ENCODE results near the gene CMTM7. TPM values are rescaled to one million over a fixed set of nuclear protein-coding genes. Genes with fewer than 3 reads are reported as not detected.
A peak's percentile ranks its signal among the peaks of the same experiment; 100 is the strongest.

Gene CMTM7
- total RNA-seq, 1 donor from 2014 or later = 24.6 TPM

GRCh38 chr3:32374788-32375595 lies 16.7 kb upstream of the CMTM7 start:
- Mint-ChIP-seq H3K27me3 (no peaks in the 10 kb centered on the region), H3K4me3 (ENCODE audit: low read depth) (no peak overlapping the region), H3K9me3 (ENCODE audit: low read depth) (no peaks in the 10 kb centered on the region), H3K4me1 (ENCODE audit: low read depth) (peaks cover 34% of the 10 kb centered on the region), H3K27ac (peak overlapping the region; percentile 11), H3K36me3 (ENCODE audit: insufficient read depth) (peaks cover 18% of the 10 kb centered on the region)
- DNase-seq (ENCODE audit: low spot score, unreplicated experiment) = peak; percentile 47
- peak; percentile 75 for TF ChIP-seq CTCF (IDR thresholded peaks at IDR 0.05; ENCODE audit: unreplicated experiment)

- peaks cover 15% of the 10 kb centered on the region for H3K36me3 Mint-ChIP-seq (ENCODE audit: insufficient read depth)
- no peak overlapping the region for H3K4me3 Mint-ChIP-seq (ENCODE audit: low read depth)
- H3K27ac Mint-ChIP-seq = no peak overlapping the region
- no peak for TF ChIP-seq CTCF (IDR thresholded peaks at IDR 0.05; ENCODE audit: unreplicated experiment)
- no peaks in the 10 kb centered on the region for H3K9me3 Mint-ChIP-seq (ENCODE audit: low read depth)
- no peaks in the 10 kb centered on the region for H3K27me3 Mint-ChIP-seq
- H3K4me1 Mint-ChIP-seq (ENCODE audit: low read depth) = peaks cover 36% of the 10 kb centered on the region
- DNase-seq (ENCODE audit: low spot score, unreplicated experiment) = no peak
Measured at GRCh38 chr3:32375596-32375930, 16.1 kb upstream of the CMTM7 start.

GRCh38 chr3:32376115-32376514 lies 15.5 kb upstream of the CMTM7 start:
- TF ChIP-seq CTCF (IDR thresholded peaks at IDR 0.05; ENCODE audit: unreplicated experiment) = no peak
- Mint-ChIP-seq H3K27ac (no peak overlapping the region), H3K36me3 (ENCODE audit: insufficient read depth) (peaks cover 15% of the 10 kb centered on the region)

DNA sequence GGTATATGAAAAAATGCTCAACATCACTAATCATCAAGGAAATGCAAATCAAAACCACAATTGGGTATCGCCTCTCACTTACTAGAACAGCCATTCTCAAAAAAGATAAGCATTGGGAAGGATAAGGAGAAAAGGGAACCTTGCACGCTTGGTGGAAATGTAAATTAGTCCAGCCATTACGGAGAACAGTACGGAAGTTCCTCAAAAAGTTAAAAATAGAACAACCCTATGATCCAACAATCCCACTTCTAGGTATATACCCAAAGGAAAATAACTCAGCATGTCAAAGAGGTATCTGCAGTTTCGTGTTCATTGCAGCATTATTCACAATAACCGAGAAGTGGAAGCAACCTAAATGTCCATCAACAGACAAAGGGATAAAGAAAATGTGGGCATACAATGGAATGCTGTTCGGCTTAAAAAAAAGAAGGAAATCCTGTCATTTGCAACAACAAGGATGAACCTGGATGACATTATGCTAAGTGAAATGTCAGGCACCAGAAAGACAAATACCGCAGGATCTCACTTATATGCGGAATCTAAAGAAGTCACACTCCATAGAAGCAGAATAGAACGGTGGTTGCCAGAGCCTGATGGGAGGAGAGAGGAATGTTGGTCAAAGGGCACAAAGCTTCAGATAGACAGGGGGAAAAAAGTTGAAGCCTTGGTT lies 11.7 kb upstream of the CMTM7 start:
- H3K27ac Mint-ChIP-seq = no peak overlapping the region
- H3K9me3 Mint-ChIP-seq (ENCODE audit: low read depth) = no peaks in the 10 kb centered on the region
- peaks cover 6% of the 10 kb centered on the region for H3K27me3 Mint-ChIP-seq
- H3K4me1 Mint-ChIP-seq (ENCODE audit: low read depth) = peaks cover 10% of the 10 kb centered on the region
- DNase-seq (ENCODE audit: low spot score, unreplicated experiment) = no peak
- peaks cover 7% of the 10 kb centered on the region for H3K36me3 Mint-ChIP-seq (ENCODE audit: insufficient read depth)
- no peak for TF ChIP-seq CTCF (IDR thresholded peaks at IDR 0.05; ENCODE audit: unreplicated experiment)
- no peak overlapping the region for H3K4me3 Mint-ChIP-seq (ENCODE audit: low read depth)

More at GRCh38 chr3:32376115-32376514, 15.5 kb upstream of the CMTM7 start:
- no peak for DNase-seq (ENCODE audit: low spot score, unreplicated experiment)
- Mint-ChIP-seq H3K27me3 (no peaks in the 10 kb centered on the region), H3K4me1 (ENCODE audit: low read depth) (peaks cover 40% of the 10 kb centered on the region), H3K9me3 (ENCODE audit: low read depth) (no peaks in the 10 kb centered on the region), H3K4me3 (ENCODE audit: low read depth) (no peak overlapping the region)

- H3K36me3 Mint-ChIP-seq (ENCODE audit: insufficient read depth) = no peaks in the 10 kb centered on the region
Measured at GRCh38 chr3:32381922-32382321, 9.7 kb upstream of the CMTM7 start.

More at GRCh38 chr3:32381922-32382321, 9.7 kb upstream of the CMTM7 start:
- Mint-ChIP-seq H3K27me3 (peaks cover 9% of the 10 kb centered on the region), H3K9me3 (ENCODE audit: low read depth) (no peaks in the 10 kb centered on the region), H3K27ac (no peak overlapping the region), H3K4me1 (ENCODE audit: low read depth) (peaks cover 12% of the 10 kb centered on the region), H3K4me3 (ENCODE audit: low read depth) (no peak overlapping the region)
- no peak for TF ChIP-seq CTCF (IDR thresholded peaks at IDR 0.05; ENCODE audit: unreplicated experiment)
- DNase-seq (ENCODE audit: low spot score, unreplicated experiment) = no peak
